Epithelial cell of esophagus (primary cell): ENCODE data around the gene SLC45A2.

Experiments used
- DNase-seq: peaks from one replicate; pipeline ENCODE4 v3.0.0; 2010; ENCODE audit warnings: low read depth
- H3K4me3 ChIP-seq: 2 replicates; pipeline ENCODE4 v1.5.1; 2011; ENCODE audit warnings: mild to moderate bottlenecking, low read length, control low read depth
- TF ChIP-seq, protein P1 (sequence below): IDR thresholded peaks from 2 replicates; pipeline ENCODE4 v1.5.1; 2011; ENCODE audit warnings: low read depth, mild to moderate bottlenecking, low read length, control low read depth, inconsistent platforms; ENCODE audit not compliant: insufficient read depth; ENCODE audit errors: missing control alignments

The SLC45A2 gene

DNA sequence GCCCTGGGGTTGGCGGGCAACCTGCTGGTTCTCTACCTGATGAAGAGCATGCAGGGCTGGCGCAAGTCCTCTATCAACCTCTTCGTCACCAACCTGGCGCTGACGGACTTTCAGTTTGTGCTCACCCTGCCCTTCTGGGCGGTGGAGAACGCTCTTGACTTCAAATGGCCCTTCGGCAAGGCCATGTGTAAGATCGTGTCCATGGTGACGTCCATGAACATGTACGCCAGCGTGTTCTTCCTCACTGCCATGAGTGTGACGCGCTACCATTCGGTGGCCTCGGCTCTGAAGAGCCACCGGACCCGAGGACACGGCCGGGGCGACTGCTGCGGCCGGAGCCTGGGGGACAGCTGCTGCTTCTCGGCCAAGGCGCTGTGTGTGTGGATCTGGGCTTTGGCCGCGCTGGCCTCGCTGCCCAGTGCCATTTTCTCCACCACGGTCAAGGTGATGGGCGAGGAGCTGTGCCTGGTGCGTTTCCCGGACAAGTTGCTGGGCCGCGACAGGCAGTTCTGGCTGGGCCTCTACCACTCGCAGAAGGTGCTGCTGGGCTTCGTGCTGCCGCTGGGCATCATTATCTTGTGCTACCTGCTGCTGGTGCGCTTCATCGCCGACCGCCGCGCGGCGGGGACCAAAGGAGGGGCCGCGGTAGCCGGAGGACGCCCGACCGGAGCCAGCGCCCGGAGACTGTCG, 47.3 kb downstream of the SLC45A2 start:
- no peak overlapping the region for H3K4me3 ChIP-seq

DNA sequence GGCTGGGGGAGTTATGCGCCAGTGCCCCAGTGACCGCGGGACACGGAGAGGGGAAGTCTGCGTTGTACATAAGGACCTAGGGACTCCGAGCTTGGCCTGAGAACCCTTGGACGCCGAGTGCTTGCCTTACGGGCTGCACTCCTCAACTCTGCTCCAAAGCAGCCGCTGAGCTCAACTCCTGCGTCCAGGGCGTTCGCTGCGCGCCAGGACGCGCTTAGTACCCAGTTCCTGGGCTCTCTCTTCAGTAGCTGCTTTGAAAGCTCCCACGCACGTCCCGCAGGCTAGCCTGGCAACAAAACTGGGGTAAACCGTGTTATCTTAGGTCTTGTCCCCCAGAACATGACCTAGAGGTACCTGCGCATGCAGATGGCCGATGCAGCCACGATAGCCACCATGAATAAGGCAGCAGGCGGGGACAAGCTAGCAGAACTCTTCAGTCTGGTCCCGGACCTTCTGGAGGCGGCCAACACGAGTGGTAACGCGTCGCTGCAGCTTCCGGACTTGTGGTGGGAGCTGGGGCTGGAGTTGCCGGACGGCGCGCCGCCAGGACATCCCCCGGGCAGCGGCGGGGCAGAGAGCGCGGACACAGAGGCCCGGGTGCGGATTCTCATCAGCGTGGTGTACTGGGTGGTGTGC, 48.0 kb downstream of the SLC45A2 start, which contains the start of gene RXFP3:
RXFP3 (plus strand) TSS at position 6 of the 636 bp plus-strand sequence; CDS start at position 361, 355 bp downstream.
- TF ChIP-seq, protein P1, sequence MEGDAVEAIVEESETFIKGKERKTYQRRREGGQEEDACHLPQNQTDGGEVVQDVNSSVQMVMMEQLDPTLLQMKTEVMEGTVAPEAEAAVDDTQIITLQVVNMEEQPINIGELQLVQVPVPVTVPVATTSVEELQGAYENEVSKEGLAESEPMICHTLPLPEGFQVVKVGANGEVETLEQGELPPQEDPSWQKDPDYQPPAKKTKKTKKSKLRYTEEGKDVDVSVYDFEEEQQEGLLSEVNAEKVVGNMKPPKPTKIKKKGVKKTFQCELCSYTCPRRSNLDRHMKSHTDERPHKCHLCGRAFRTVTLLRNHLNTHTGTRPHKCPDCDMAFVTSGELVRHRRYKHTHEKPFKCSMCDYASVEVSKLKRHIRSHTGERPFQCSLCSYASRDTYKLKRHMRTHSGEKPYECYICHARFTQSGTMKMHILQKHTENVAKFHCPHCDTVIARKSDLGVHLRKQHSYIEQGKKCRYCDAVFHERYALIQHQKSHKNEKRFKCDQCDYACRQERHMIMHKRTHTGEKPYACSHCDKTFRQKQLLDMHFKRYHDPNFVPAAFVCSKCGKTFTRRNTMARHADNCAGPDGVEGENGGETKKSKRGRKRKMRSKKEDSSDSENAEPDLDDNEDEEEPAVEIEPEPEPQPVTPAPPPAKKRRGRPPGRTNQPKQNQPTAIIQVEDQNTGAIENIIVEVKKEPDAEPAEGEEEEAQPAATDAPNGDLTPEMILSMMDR: no peak
- peak within 1 kb of the TSS; percentile 4 for H3K4me3 ChIP-seq
- peak; percentile 11 for DNase-seq

More for the DNA sequence above, 47.3 kb downstream of the SLC45A2 start:
- DNase-seq: no peak
- TF ChIP-seq, protein P1: no peak

DNA sequence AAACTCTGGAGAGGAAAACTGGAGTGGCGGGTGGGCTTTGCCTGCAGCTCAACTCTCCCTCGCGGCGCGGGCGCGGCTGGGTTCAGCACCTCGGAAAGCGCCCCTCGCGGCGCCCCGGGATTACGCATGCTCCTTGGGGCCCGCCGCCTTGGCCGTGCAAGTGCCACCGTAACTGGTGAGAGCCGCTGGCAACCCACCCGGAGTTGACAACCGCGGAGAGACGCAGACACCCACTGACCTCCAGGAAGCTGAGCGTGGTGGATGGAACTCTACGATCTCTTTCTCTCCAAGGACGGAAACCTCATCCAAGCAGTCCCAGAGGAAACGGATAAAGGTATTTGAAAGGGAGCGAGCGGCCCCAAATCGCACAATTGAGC, 48.5 kb downstream of the SLC45A2 start:
- DNase-seq: peak; percentile 55

DNA sequence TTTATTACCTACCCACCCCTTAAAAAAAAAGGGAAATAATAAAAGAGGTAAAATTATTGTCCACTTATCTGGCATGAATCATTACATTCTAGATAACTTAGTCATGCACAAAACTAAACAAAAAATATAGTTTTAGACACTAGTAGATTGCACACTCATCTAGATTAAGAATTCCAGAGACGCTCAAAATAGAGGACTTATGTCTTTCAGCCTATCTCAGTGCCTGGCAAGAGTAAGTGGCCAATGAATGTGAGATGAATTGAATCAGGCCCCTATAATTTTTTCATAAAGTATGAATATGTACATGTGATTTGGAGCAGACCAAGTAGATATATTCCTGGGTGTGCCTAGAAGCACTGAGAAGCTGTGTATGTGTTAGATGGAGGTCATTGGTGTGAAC, 50.3 kb downstream of the SLC45A2 start:
- TF ChIP-seq, protein P1: no peak
- no peak for DNase-seq
- no peak overlapping the region for H3K4me3 ChIP-seq

More for the DNA sequence above, 48.5 kb downstream of the SLC45A2 start:
- peak overlapping the region; percentile 4 for H3K4me3 ChIP-seq
- TF ChIP-seq, protein P1: no peak

DNA sequence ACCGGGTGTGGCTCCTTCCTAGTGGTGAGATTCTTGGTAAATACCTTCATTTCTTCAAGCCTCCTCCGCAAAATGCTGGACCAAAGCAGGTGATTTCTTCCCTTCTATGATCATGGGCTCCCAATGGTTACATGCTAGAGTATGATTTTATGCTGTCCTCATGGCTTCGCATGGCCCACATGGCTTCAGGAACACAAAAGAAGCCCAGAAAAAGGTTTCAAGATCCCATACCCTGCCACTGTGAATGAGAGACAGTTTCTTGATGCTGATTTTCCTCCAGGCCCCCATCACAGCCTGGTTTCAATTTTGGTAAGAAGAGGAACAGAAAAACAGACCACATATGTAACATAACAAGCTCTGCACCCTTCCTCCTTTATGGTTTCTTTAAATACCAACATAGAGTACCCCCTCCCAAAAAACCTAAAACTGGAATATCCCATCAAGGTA, 50.7 kb downstream of the SLC45A2 start:
- TF ChIP-seq, protein P1: no peak
- no peak overlapping the region for H3K4me3 ChIP-seq
- no peak for DNase-seq

DNA sequence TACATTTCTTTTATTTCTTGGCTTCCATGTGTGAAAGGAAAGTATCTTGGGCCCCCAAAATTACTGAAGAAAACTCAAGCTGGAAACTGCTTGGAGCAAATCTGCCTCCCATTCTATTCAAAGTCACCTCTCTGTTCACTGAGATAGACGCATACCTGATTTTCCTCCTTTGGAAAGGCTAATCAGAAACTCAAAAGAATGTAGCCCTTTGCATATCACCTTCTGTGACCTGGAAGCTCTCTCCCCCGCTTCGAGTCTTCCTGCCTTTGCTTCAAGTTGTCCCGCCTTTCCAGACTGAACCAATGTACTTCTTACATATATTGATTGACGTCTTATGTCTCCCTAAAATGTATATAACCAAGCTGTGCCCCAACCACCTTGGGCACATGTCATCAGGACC, 53.4 kb downstream of the SLC45A2 start:
- DNase-seq: no peak
- TF ChIP-seq, protein P1: no peak
- H3K4me3 ChIP-seq: no peak overlapping the region
